MM.1S (cell line): ENCODE measurements around the gene ID2.

ENCODE experiments used
- DNase-seq: peaks from one replicate; pipeline ENCODE4 v3.0.0-alpha.2; 2015
- H2AFZ ChIP-seq: fragments of 300-600 bp; sonication (generic); 2 replicates; pipeline ENCODE4 v1.6.0; 2016; ENCODE audit warnings: antibody characterized with exemption, low read length
- H3F3A ChIP-seq: fragments of 300-600 bp; sonication (generic); 2 replicates; pipeline ENCODE4 v1.6.1; 2016; ENCODE audit warnings: mild to moderate bottlenecking, antibody characterized with exemption, low read length, moderate library complexity, mixed read lengths; ENCODE audit not compliant: insufficient read depth
- H3K27ac ChIP-seq: fragments of 300-600 bp; sonication (generic); 2 replicates; pipeline ENCODE4 v1.5.1; 2016; ENCODE audit warnings: mild to moderate bottlenecking, low read length
- H3K27me3 ChIP-seq: fragments of 300-600 bp; sonication (generic); replicated peaks from 2 replicates; pipeline ENCODE4 v1.6.0; 2016; ENCODE audit warnings: low read length; ENCODE audit not compliant: insufficient read depth
- H3K36me3 ChIP-seq: fragments of 300-600 bp; sonication (generic); replicated peaks from 2 replicates; pipeline ENCODE4 v1.6.1; 2016; ENCODE audit warnings: mild to moderate bottlenecking, low read length, mixed read lengths; ENCODE audit not compliant: insufficient read depth
- H3K4me1 ChIP-seq: fragments of 300-600 bp; sonication (generic); 2 replicates; pipeline ENCODE4 v1.6.1; 2016; ENCODE audit warnings: low read length, mixed read lengths
- H3K4me2 ChIP-seq: fragments of 300-600 bp; sonication (generic); 2 replicates; pipeline ENCODE4 v1.6.0; 2016; ENCODE audit warnings: low read depth, low read length
- H3K4me3 ChIP-seq: fragments of 300-600 bp; sonication (generic); 2 replicates; pipeline ENCODE4 v1.5.1; 2016; ENCODE audit warnings: low read length, mixed read lengths
- H3K79me2 ChIP-seq: fragments of 300-600 bp; sonication (generic); 2 replicates; pipeline ENCODE4 v1.6.1; 2016; ENCODE audit warnings: mixed run types, low read length, mixed read lengths
- H3K9ac ChIP-seq: fragments of 300-600 bp; sonication (generic); 2 replicates; pipeline ENCODE4 v1.6.1; 2016; ENCODE audit warnings: low read length, mixed read lengths
- H3K9me2 ChIP-seq: fragments of 300-600 bp; sonication (generic); replicated peaks from 2 replicates; pipeline ENCODE4 v1.6.1; 2016; ENCODE audit warnings: mild to moderate bottlenecking, low read length, mixed read lengths; ENCODE audit not compliant: insufficient read depth
- H3K9me3 ChIP-seq: fragments of 300-600 bp; sonication (generic); replicated peaks from 2 replicates; pipeline ENCODE4 v1.6.1; 2016; ENCODE audit warnings: mild to moderate bottlenecking, low read length, mixed read lengths; ENCODE audit not compliant: insufficient read depth
- H4K20me1 ChIP-seq: fragments of 300-600 bp; sonication (generic); 2 replicates; pipeline ENCODE4 v1.6.1; 2016; ENCODE audit warnings: mild to moderate bottlenecking, low read length, moderate library complexity, mixed read lengths; ENCODE audit not compliant: insufficient read depth
- CTCF ChIP-seq: fragments of 300-600 bp; sonication (generic); IDR thresholded peaks from 2 replicates; pipeline ENCODE4 v1.5.1; 2016; ENCODE audit warnings: antibody characterized with exemption, low read length, mixed read lengths
- EZH2 ChIP-seq: fragments of 300-600 bp; sonication (generic); optimal IDR thresholded peaks from 2 replicates; pipeline ENCODE3; 2017; ENCODE audit warnings: low read depth, mild to moderate bottlenecking, antibody characterized with exemption, low read length, mixed read lengths
- EZH2phosphoT487 ChIP-seq: fragments of 300-600 bp; sonication (generic); IDR thresholded peaks from 2 replicates; pipeline ENCODE4 v1.6.1; 2018; ENCODE audit warnings: antibody characterized with exemption, low read length

The ID2 gene

GRCh38 chr2:8681786-8682692, at the start of gene ID2:
ID2 (plus strand) TSS chr2:8682056; CDS start chr2:8682166, 110 bp downstream.
- Histone ChIP-seq H3K36me3 (no peaks in the 10 kb centered on the region), H3K9ac (peak within 1 kb of the TSS; percentile 79), H2AFZ (peak within 1 kb of the TSS; percentile 88), H3K9me2 (no peaks in the 10 kb centered on the region), H4K20me1 (no peaks in the 10 kb centered on the region), H3K4me1 (peaks cover 19% of the 10 kb centered on the region), H3K79me2 (peaks cover 19% of the 10 kb centered on the region), H3K27ac (peak within 1 kb of the TSS; percentile 75), H3K27me3 (no peaks in the 10 kb centered on the region), H3F3A (peaks cover 30% of the 10 kb centered on the region), H3K4me2 (peak within 1 kb of the TSS; percentile 88), H3K4me3 (peak within 1 kb of the TSS; percentile 91), H3K9me3 (no peaks in the 10 kb centered on the region)
- TF ChIP-seq CTCF, result no peak
- no peak for TF ChIP-seq EZH2
- TF ChIP-seq EZH2phosphoT487, result no peak
- DNase-seq, result peak; percentile 99

GRCh38 chr2:8632755-8633154, 49.1 kb upstream of the ID2 start:
- Histone ChIP-seq H3F3A (no peaks in the 10 kb centered on the region), H3K9me3 (no peaks in the 10 kb centered on the region), H3K9me2 (no peaks in the 10 kb centered on the region), H3K4me1 (no peaks in the 10 kb centered on the region), H4K20me1 (no peaks in the 10 kb centered on the region), H3K27me3 (no peaks in the 10 kb centered on the region), H3K9ac (no peak overlapping the region), H3K36me3 (no peaks in the 10 kb centered on the region), H3K79me2 (no peaks in the 10 kb centered on the region), H2AFZ (no peak overlapping the region), H3K4me2 (no peak overlapping the region), H3K27ac (no peak overlapping the region), H3K4me3 (no peak overlapping the region)
- TF ChIP-seq CTCF, result no peak
- TF ChIP-seq EZH2phosphoT487, result no peak
- no peak for TF ChIP-seq EZH2
- no peak for DNase-seq

- H3K27me3 ChIP-seq, result no peaks in the 10 kb centered on the region
- H3F3A ChIP-seq, result no peaks in the 10 kb centered on the region
- no peaks in the 10 kb centered on the region for H3K79me2 ChIP-seq
- H3K4me1 ChIP-seq, result no peaks in the 10 kb centered on the region
- no peaks in the 10 kb centered on the region for H3K9me3 ChIP-seq
- H3K4me3 ChIP-seq, result no peak overlapping the region
- no peak overlapping the region for H2AFZ ChIP-seq
- H4K20me1 ChIP-seq, result no peaks in the 10 kb centered on the region
- DNase-seq, result no peak
- H3K9me2 ChIP-seq, result no peaks in the 10 kb centered on the region
- H3K36me3 ChIP-seq, result no peaks in the 10 kb centered on the region
- H3K4me2 ChIP-seq, result no peak overlapping the region
- H3K9ac ChIP-seq, result no peak overlapping the region
- TF ChIP-seq EZH2 (no peak), EZH2phosphoT487 (no peak), CTCF (no peak)
- no peak overlapping the region for H3K27ac ChIP-seq
Measured at GRCh38 chr2:8633186-8633734, 48.6 kb upstream of the ID2 start.
